BJ (cell line): ENCODE measurements around the gene APOF. TPM values are rescaled to one million over a fixed set of nuclear protein-coding genes. Genes with fewer than 3 reads are reported as not detected.
"Not testable (repeated sequence)": the region's sequence is repeated elsewhere in the genome, so short reads cannot be mapped to it uniquely, and the experiment has no call there.

Experiments
- CTCF ChIA-PET: fragments of 350-600 bp; formaldehyde crosslinking; extraction: SDS; loops from one replicate; lab custom pipeline; 2021; ENCODE audit warnings: antibody characterized with exemption, inconsistent platforms; lab: Yijun Ruan, JAX
- POLR2A ChIA-PET: fragments of 300-600 bp; sonication (Branson Sonifier 250); formaldehyde crosslinking; extraction: SDS; loops from one replicate; lab custom pipeline; 2021; ENCODE audit warnings: antibody characterized with exemption; lab: Charles Lee
- DNase-seq: peaks from one replicate; pipeline ENCODE4 v3.0.0-alpha.2; 2011; ENCODE audit warnings: low read depth
- H3K27me3 ChIP-seq: 2 replicates; pipeline ENCODE4 v1.6.0; 2011; ENCODE audit warnings: low read length; ENCODE audit not compliant: control insufficient read depth, insufficient read depth
- H3K36me3 ChIP-seq: 2 replicates; pipeline ENCODE4 v1.5.1; 2011; ENCODE audit warnings: low read length; ENCODE audit not compliant: control insufficient read depth, insufficient read depth
- H3K4me3 ChIP-seq: 2 replicates; pipeline ENCODE4 v1.5.1; 2011; ENCODE audit warnings: low read depth, mild to moderate bottlenecking, control low read depth, low read length
- polyA plus RNA-seq: library from polyadenylated mRNA; depleted of rRNA; stranded (reverse); fragments of >200 nt; gene quantifications from 2 replicates; pipeline ENCODE4 v1.2.3, GENCODE V29; 2011
- TF ChIP-seq, protein P1 (sequence below): IDR thresholded peaks from 2 replicates; pipeline ENCODE4 v1.5.1; 2011; ENCODE audit warnings: low read depth, mild to moderate bottlenecking, control low read depth, inconsistent platforms, low read length, moderate library complexity; ENCODE audit not compliant: insufficient read depth

APOF gene
- polyA plus RNA-seq, 1 experiment = not detected

DNA sequence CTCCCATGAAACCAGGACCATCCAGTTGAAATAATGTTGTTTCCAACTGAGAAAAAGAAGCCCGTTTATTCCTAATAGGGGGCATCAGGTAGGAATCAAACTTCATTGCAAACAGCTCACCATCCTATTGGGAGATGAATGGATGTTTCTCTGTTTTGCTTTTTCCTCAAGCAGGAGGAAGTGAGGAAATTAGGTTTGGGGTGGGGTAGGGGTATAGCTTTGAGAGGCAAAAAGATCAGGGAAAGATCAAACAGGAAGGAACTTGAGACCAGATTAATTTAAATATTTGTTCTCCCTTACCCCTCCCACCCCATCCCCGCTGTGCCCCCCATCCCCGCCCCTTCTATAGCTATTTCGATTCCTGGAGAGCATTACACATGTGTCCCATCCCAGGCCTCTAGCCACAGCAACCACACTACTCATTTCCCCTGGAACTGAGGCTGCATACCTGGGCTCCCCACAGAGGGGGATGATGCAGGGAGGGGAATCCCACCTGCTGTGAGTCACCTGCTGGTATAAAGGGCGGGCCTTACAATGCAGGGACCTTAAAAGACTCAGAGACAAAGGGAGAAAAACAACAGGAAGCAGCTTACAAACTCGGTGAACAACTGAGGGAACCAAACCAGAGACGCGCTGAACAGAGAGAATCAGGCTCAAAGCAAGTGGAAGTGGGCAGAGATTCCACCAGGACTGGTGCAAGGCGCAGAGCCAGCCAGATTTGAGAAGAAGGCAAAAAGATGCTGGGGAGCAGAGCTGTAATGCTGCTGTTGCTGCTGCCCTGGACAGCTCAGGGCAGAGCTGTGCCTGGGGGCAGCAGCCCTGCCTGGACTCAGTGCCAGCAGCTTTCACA is 24.1 kb downstream of the APOF start, which contains the start of gene IL23A:
IL23A (plus strand) TSS at position 577 of the 850 bp plus-strand sequence; CDS start at position 738, 161 bp downstream.
- TF ChIP-seq, protein P1, sequence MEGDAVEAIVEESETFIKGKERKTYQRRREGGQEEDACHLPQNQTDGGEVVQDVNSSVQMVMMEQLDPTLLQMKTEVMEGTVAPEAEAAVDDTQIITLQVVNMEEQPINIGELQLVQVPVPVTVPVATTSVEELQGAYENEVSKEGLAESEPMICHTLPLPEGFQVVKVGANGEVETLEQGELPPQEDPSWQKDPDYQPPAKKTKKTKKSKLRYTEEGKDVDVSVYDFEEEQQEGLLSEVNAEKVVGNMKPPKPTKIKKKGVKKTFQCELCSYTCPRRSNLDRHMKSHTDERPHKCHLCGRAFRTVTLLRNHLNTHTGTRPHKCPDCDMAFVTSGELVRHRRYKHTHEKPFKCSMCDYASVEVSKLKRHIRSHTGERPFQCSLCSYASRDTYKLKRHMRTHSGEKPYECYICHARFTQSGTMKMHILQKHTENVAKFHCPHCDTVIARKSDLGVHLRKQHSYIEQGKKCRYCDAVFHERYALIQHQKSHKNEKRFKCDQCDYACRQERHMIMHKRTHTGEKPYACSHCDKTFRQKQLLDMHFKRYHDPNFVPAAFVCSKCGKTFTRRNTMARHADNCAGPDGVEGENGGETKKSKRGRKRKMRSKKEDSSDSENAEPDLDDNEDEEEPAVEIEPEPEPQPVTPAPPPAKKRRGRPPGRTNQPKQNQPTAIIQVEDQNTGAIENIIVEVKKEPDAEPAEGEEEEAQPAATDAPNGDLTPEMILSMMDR = no peak
- POLR2A ChIA-PET = no interaction called here
- no peak within 1 kb of the TSS for H3K4me3 ChIP-seq

DNA sequence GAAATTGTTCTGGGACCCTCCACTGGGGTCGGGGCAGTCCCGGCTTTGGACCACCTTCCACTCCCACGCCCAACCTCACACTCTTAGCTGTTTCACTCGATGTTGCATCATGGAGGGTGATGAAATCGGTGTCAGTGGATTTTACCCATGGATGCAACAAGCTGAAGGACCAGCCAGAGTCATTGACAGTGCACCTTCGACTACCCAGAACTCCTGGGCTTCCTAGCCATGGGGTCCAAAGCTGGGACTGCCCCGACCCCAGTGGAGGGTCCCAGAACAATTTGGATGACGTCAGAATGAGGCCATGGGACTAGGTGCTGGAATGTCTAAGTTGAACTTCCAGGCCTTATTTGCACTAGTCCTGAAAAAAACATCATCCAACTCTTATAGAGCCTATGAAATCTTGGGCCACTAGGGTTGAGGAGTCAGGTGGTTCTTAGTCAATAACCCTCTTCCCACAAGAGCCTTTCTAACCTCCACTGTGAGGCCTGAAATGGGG is 24.9 kb downstream of the APOF start:
- no peak for DNase-seq
- TF ChIP-seq, protein P1 = no peak
- Histone ChIP-seq H3K4me3 (no peak overlapping the region), H3K36me3 (peaks cover 7% of the 10 kb centered on the region), H3K27me3 (no peaks in the 10 kb centered on the region)
- ChIA-PET POLR2A (no interaction called here), CTCF (no interaction called here)

More for the DNA sequence above, 24.1 kb downstream of the APOF start, which contains the start of gene IL23A:
- H3K36me3 ChIP-seq = peaks cover 10% of the 10 kb centered on the region
- CTCF ChIA-PET = interaction anchor here (0.6 to 1.1 kb wide), 2 partner anchors 10 to 41 kb away, joined by 3 read pairs; no protein-coding TSS in a partner anchor
- no peak for DNase-seq
- no peaks in the 10 kb centered on the region for H3K27me3 ChIP-seq

DNA sequence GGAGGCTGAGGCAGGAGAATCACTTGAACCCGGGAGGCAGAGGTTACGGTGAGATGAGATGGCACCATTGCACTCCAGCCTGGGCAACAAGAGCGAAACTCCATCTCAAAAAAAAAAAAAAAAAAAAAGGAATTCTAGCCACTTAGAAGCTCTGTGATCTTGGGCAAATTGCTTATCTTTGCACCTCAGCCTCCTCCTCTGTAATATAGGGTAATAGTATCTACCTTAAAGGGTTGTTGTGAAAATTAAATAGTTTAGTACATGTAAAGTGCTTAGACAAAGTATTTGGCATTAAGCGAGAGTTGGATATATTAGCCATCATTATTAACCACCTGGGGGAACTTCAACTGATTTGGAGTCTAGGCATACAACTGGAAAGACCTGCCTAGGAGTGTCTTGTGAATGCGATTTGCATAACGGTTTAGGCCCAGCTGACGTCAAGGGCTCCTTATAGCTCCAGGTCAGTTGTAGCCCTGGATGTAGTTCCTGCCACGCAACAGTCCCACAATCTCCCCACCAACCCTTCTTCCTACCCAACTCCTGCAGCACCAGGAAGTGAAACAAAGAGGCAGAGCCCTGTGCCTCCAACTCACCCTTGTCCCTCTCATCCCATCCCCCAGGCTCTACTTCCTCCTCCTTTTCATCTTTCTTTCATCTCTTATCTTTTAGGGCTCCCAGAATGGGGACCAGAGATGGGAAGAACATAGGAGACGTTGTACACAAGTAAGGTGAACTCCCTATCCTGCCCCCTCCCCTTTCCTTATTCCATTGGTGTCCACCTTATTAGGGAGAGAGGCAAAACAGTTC is 26.1 kb downstream of the APOF start:
- H3K4me3 ChIP-seq = no peak overlapping the region
- TF ChIP-seq, protein P1 = no peak
- H3K36me3 ChIP-seq = peaks cover 5% of the 10 kb centered on the region
- POLR2A ChIA-PET = interaction anchor here (0.9 kb wide), 1 partner anchor 21 kb away, joined by 4 read pairs; the partner anchor contains the start of gene CNPY2
- CTCF ChIA-PET = no interaction called here
- DNase-seq = no peak
- H3K27me3 ChIP-seq = no peaks in the 10 kb centered on the region

DNA sequence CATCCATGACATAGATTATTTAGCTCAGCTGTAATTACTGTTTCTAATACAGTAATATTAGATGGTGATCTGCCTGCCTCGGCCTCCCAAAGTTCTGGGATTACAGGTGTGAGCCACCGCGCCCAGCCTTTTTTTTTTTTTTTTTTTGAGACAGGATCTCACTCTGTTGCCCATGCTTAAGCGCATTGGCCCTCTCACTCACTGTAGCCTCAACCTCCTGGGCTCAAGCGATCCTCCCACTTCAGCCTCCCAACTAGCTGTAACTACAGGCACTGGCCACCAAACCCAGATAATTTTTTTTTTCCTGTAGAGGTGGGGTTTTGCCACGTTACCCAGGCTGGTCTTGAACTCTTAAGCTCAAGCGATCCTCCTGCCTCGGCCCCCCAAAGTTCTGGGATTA is 27.1 kb downstream of the APOF start:
- H3K27me3 ChIP-seq, H3K36me3 ChIP-seq, H3K4me3 ChIP-seq, POLR2A ChIA-PET, DNase-seq: not testable (repeated sequence)
- CTCF ChIA-PET = interaction anchor here (1.3 to 1.6 kb wide), 2 partner anchors 8 to 19 kb away, joined by 5 to 6 read pairs; partner anchors contain the start of gene CNPY2

DNA sequence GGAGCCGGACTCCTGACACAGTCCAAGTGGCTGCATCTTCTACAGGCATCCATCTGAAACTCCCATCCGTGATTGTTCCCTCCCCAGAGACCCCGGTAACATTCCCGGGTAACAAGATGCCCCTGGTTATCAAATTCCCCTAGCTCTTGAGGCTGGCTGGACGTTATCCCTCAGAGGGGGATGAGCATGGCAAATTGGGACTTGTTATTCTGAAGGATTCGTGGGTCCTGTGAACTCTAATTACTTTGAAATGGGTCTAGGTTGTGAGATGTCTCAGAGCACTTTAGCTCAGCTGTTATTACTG is 28.2 kb downstream of the APOF start:
- Histone ChIP-seq H3K27me3 (no peaks in the 10 kb centered on the region), H3K36me3 (no peaks in the 10 kb centered on the region), H3K4me3 (peak overlapping the region; percentile 48)
- DNase-seq = no peak
- TF ChIP-seq, protein P1 = no peak
- CTCF ChIA-PET = interaction anchor here (0.6 to 1.7 kb wide), 5 partner anchors 9 to 25 kb away, joined by 3 to 8 read pairs (median 5); partner anchors contain the start of genes CNPY2 and STAT2
- POLR2A ChIA-PET = no interaction called here
